Measurements from ENCODE around the gene SNX17. TPM values are rescaled to one million over a fixed set of nuclear protein-coding genes. Genes with fewer than 3 reads are reported as not detected.

The SNX17 gene
- total and polyA plus RNA-seq, 2 of the 13 experiments (the other 11 are each of a cell fraction or from before 2014, with no cell fraction given) = 75.0 to 109 TPM

- TF ChIP-seq HNF1A (IDR thresholded peaks at IDR 0.05; ENCODE audit: low read depth) = 0 out of 2 replicates have a peak, but pooled peaks have one; percentile 10
- peak; percentile 11; the same call in 1 of the 2 replicates for TF ChIP-seq HNF1A (CRISPR knock-in tag; IDR thresholded peaks at IDR 0.05; ENCODE audit: borderline replicate concordance)
- no peak for TF ChIP-seq ZNF552 (CRISPR knock-in tag; IDR thresholded peaks at IDR 0.05; ENCODE audit: borderline replicate concordance)
- peak; percentile 96; the same call in 1 of the 2 replicates for TF ChIP-seq HOXA3 (CRISPR knock-in tag; IDR thresholded peaks at IDR 0.05)
- peak; percentile 52; the same call in 1 of the 2 replicates for TF ChIP-seq ZNF598 (CRISPR knock-in tag; IDR thresholded peaks at IDR 0.05; ENCODE audit: borderline replicate concordance)
- TF ChIP-seq ZNF382 (CRISPR knock-in tag; IDR thresholded peaks at IDR 0.05; ENCODE audit: borderline replicate concordance) = no peak
- TF ChIP-seq NONO (IDR thresholded peaks at IDR 0.05) = no peak
- peak; percentile 71; the same call in 1 of the 2 replicates for TF ChIP-seq NONO (CRISPR knock-in tag; conservative IDR thresholded peaks at IDR 0.05)
- TF ChIP-seq THAP9 (CRISPR knock-in tag; IDR thresholded peaks at IDR 0.05; ENCODE audit: borderline replicate concordance) = peak; percentile 80; the same call in 1 of the 2 replicates
- TF ChIP-seq NFKB2 (CRISPR knock-in tag; IDR thresholded peaks at IDR 0.05; ENCODE audit: borderline replicate concordance) = peak; percentile 53; the same call in 1 of the 2 replicates
- peak; percentile 58; the same call in 1 of the 2 replicates for TF ChIP-seq RNF2 (conservative IDR thresholded peaks at IDR 0.05; ENCODE audit: low read depth)
- peak; percentile 47; the same call in 1 of the 2 replicates for TF ChIP-seq ZNF12 (CRISPR knock-in tag; IDR thresholded peaks at IDR 0.05)
- TF ChIP-seq STAG1 (CRISPR knock-in tag; IDR thresholded peaks at IDR 0.05) = peak; percentile 89
- TF ChIP-seq PRDM15 (CRISPR knock-in tag; IDR thresholded peaks at IDR 0.05) = peak; percentile 86; the same call in 1 of the 2 replicates
- peak; percentile 29; the same call in 1 of the 2 replicates for TF ChIP-seq NFYB (CRISPR knock-in tag; IDR thresholded peaks at IDR 0.05)
- no peak for TF ChIP-seq KLF9 (CRISPR knock-in tag; IDR thresholded peaks at IDR 0.05; ENCODE audit: low read depth)
- TF ChIP-seq ZNF619 (CRISPR knock-in tag; IDR thresholded peaks at IDR 0.05) = peak; percentile 80; the same call in 1 of the 2 replicates
- peak; percentile 57; the same call in 1 of the 2 replicates for TF ChIP-seq ZNF335 (CRISPR knock-in tag; IDR thresholded peaks at IDR 0.05)
These were observed 49.4 kb upstream of the SNX17 start (continued) for GRCh38 chr2:27320958-27321543.

Data from HepG2 (cell line).